HepG2 (cell line): ENCODE data around the gene C1orf141. TPM values are rescaled to one million over a fixed set of nuclear protein-coding genes. Genes with fewer than 3 reads are reported as not detected.
A peak's percentile ranks its signal among the peaks of the same experiment; 100 is the strongest.

ENCODE experiments used
- CHD4 ChIP-seq: fragments of 200-600 bp; sonication (generic); IDR thresholded peaks from 2 replicates; pipeline ENCODE4 v1.7.0; 2017; ENCODE audit warnings: mild to moderate bottlenecking, low read length, borderline replicate concordance
- DNMT3B ChIP-seq: conservative IDR thresholded peaks from 2 replicates; pipeline ENCODE4 v1.6.1; 2016; ENCODE audit warnings: missing biosample characterization, control low read depth
- FOXA3 ChIP-seq: IDR thresholded peaks from 2 replicates; pipeline ENCODE4 v1.6.1; 2016; ENCODE audit warnings: missing genetic modification reagents, missing compliant biosample characterization
- FOXP1 ChIP-seq, 2 experiments: fragments of 450-650 bp in 1 of 2; IDR thresholded peaks; 2 replicates each; pipeline ENCODE4 v1.6.1; 2017 to 2018; ENCODE audit warnings: antibody characterized with exemption in 1 of 2
- HDAC1 ChIP-seq: sonication (generic); formaldehyde crosslinking; IDR thresholded peaks from 2 replicates; pipeline ENCODE4 v1.5.1; 2020; ENCODE audit warnings: mild to moderate bottlenecking, missing genetic modification reagents
- HMGXB3 ChIP-seq: sonication (generic); formaldehyde crosslinking; IDR thresholded peaks from 2 replicates; pipeline ENCODE4 v1.4.0; 2020; ENCODE audit warnings: missing genetic modification reagents, borderline replicate concordance
- KDM2A ChIP-seq: sonication (generic); formaldehyde crosslinking; IDR thresholded peaks from 2 replicates; pipeline ENCODE4 v1.4.0; 2020; ENCODE audit warnings: low read depth, missing genetic modification reagents, borderline replicate concordance
- NR2F1 ChIP-seq, 2 experiments: fragments of 450-650 bp in 1 of 2; formaldehyde crosslinking in 1 of 2; IDR thresholded peaks; 2 replicates each; pipeline versions ENCODE4 v1.5.0 to v1.6.1; 2016 to 2020; ENCODE audit warnings: mild to moderate bottlenecking in 1 of 2, missing compliant biosample characterization in 1 of 2, missing genetic modification reagents in 1 of 2, moderate library complexity in 1 of 2
- PAF1 ChIP-seq: IDR thresholded peaks from 2 replicates; pipeline ENCODE4 v1.6.1; 2016; ENCODE audit warnings: missing genetic modification reagents, missing compliant biosample characterization
- SP140L ChIP-seq: sonication (generic); formaldehyde crosslinking; IDR thresholded peaks from 2 replicates; pipeline ENCODE4 v1.4.0; 2020; ENCODE audit warnings: missing genetic modification reagents, borderline replicate concordance
- TBP ChIP-seq: sonication (generic); formaldehyde crosslinking; IDR thresholded peaks from 2 replicates; pipeline ENCODE4 v1.5.0; 2020; ENCODE audit warnings: missing genetic modification reagents
- YEATS4 ChIP-seq: sonication (generic); formaldehyde crosslinking; IDR thresholded peaks from 2 replicates; pipeline ENCODE4 v1.4.0; 2020; ENCODE audit warnings: missing genetic modification reagents, borderline replicate concordance
- ZBTB34 ChIP-seq: sonication (generic); formaldehyde crosslinking; IDR thresholded peaks from 2 replicates; pipeline ENCODE4 v1.8.0; 2022; ENCODE audit warnings: mild to moderate bottlenecking, missing genetic modification reagents
- ZBTB37 ChIP-seq: sonication (generic); formaldehyde crosslinking; IDR thresholded peaks from 2 replicates; pipeline ENCODE4 v1.4.0; 2020; ENCODE audit warnings: mild to moderate bottlenecking, missing genetic modification reagents
- ZGPAT ChIP-seq: IDR thresholded peaks from 2 replicates; pipeline ENCODE4 v1.6.1; 2016; ENCODE audit warnings: mild to moderate bottlenecking
- ZNF230 ChIP-seq: sonication (generic); formaldehyde crosslinking; IDR thresholded peaks from 2 replicates; pipeline ENCODE4 v1.4.0; 2020; ENCODE audit warnings: mild to moderate bottlenecking, missing genetic modification reagents
- ZNF251 ChIP-seq: sonication (generic); formaldehyde crosslinking; IDR thresholded peaks from 2 replicates; pipeline ENCODE4 v1.9.0; 2021; ENCODE audit warnings: mild to moderate bottlenecking, missing genetic modification reagents
- ZNF333 ChIP-seq: sonication (generic); formaldehyde crosslinking; IDR thresholded peaks from 2 replicates; pipeline ENCODE4 v1.4.0; 2020; ENCODE audit warnings: mild to moderate bottlenecking, missing genetic modification reagents, borderline replicate concordance
- ZNF557 ChIP-seq: sonication (generic); formaldehyde crosslinking; IDR thresholded peaks from 2 replicates; pipeline ENCODE4 v1.4.0; 2020; ENCODE audit warnings: missing genetic modification reagents
- ZNF616 ChIP-seq: sonication (generic); formaldehyde crosslinking; IDR thresholded peaks from 2 replicates; pipeline ENCODE4 v1.5.0; 2020; ENCODE audit warnings: low read depth, mild to moderate bottlenecking, missing genetic modification reagents
- ZNF619 ChIP-seq: sonication (generic); formaldehyde crosslinking; IDR thresholded peaks from 2 replicates; pipeline ENCODE4 v1.4.0; 2020; ENCODE audit warnings: mild to moderate bottlenecking, missing genetic modification reagents
- ZSCAN31 ChIP-seq: sonication (generic); formaldehyde crosslinking; IDR thresholded peaks from 2 replicates; pipeline ENCODE4 v1.5.0; 2020; ENCODE audit warnings: low read depth, mild to moderate bottlenecking, missing genetic modification reagents
- polyA plus RNA-seq, 8 experiments: library from polyadenylated mRNA; depleted of rRNA in 3 of 8; stranded (reverse) in 7 of 8; unstranded in 1 of 8; fragments of >200 nt; fragmentation: Illumina TruSeq in 4 of 8; extraction: Trizol in 4 of 8; gene quantifications; 2 replicates each; pipeline versions ENCODE4 v1.2.1 to v1.2.3, GENCODE V29; 2011 to 2016; ENCODE audit warnings: low read depth in 4 of 8, missing spikeins in 1 of 8, mixed read lengths in 1 of 8; ENCODE audit not compliant: insufficient read depth in 1 of 8
- total RNA-seq, 5 experiments: library from RNA; depleted of rRNA; stranded (reverse); fragments of >200 nt; fragmentation: Illumina TruSeq; extraction: Trizol; gene quantifications; 2 replicates each; pipeline ENCODE4 v1.2.3, GENCODE V29; 2016; ENCODE audit warnings: low read depth in 1 of 5

C1orf141 gene
- total and polyA plus RNA-seq, 2 of the 13 experiments (the other 11 are each of a cell fraction or from before 2014, with no cell fraction given): not detected

GRCh38 chr1:67052741-67053534, 81.8 kb downstream of the C1orf141 start (continued):
- TF ChIP-seq ZBTB34 (CRISPR knock-in tag): no peak
- TF ChIP-seq SP140L (CRISPR knock-in tag): no peak
- no peak for TF ChIP-seq PAF1
- TF ChIP-seq KDM2A (CRISPR knock-in tag): peak; percentile 2; the same call in 1 of the 2 replicates
- TF ChIP-seq ZNF619 (CRISPR knock-in tag): no peak
- TF ChIP-seq FOXA3: peak; percentile 81
- no peak for TF ChIP-seq FOXP1 (IDR thresholded peaks at IDR 0.05)
- TF ChIP-seq FOXP1 (CRISPR knock-in tag; IDR thresholded peaks at IDR 0.05): 0 out of 2 replicates have a peak, but pooled peaks have one; percentile 20
- no peak for TF ChIP-seq ZBTB37 (CRISPR knock-in tag)
- TF ChIP-seq HMGXB3 (CRISPR knock-in tag): no peak
- no peak for TF ChIP-seq YEATS4 (CRISPR knock-in tag)
- TF ChIP-seq HDAC1 (CRISPR knock-in tag): no peak
- no peak for TF ChIP-seq CHD4
- no peak for TF ChIP-seq NR2F1 (CRISPR knock-in tag; IDR thresholded peaks at IDR 0.05)
- no peak for TF ChIP-seq TBP (CRISPR knock-in tag)
- TF ChIP-seq ZNF333: no peak
- 0 out of 2 replicates have a peak, but pooled peaks have one; percentile 26 for TF ChIP-seq ZGPAT (CRISPR knock-in tag)
- 0 out of 2 replicates have a peak, but pooled peaks have one; percentile 40 for TF ChIP-seq ZNF557 (CRISPR knock-in tag)
- no peak for TF ChIP-seq ZSCAN31
- TF ChIP-seq ZNF230 (CRISPR knock-in tag): no peak
- no peak for TF ChIP-seq ZNF251 (CRISPR knock-in tag)
- no peak for TF ChIP-seq ZNF616
- TF ChIP-seq DNMT3B (CRISPR knock-in tag): no peak
